Measurements from ENCODE around the gene PMM1.

- TF ChIP-seq CTCF (conservative IDR thresholded peaks at IDR 0.05; ENCODE audit: low read depth, low read length), result 0 out of 2 replicates have a peak, but pooled peaks have one; percentile 11
- no peak for TF ChIP-seq EZH2phosphoT487 (IDR thresholded peaks at IDR 0.05; ENCODE audit: borderline replicate concordance, low read length)
Observed at GRCh38 chr22:41597635-41597953, 8.0 kb upstream of the PMM1 start.

All from PC-3 (cell line).